Measurements from ENCODE around the gene SPATA33. TPM values are rescaled to one million over a fixed set of nuclear protein-coding genes. Genes with fewer than 3 reads are reported as not detected.

Gene SPATA33
- total RNA-seq, 4 donors from 2014 or later = 4.4 to 10.1 (median 7.4) TPM

GRCh38 chr16:89615596-89616090 is 42.0 kb upstream of the SPATA33 start:
- no peak overlapping the region for H3K27ac ChIP-seq
- intact Hi-C loops (cut with DNase I; ENCODE audit: low total_unique reads) = no loop called here
- H3K4me1 ChIP-seq = no peaks in the 10 kb centered on the region
- in situ Hi-C loops (cut with MboI; ENCODE audit: low pct_ligation_motif_present in 1 of 4, low pct_unique_long_range_greater_than_20kb in 1 of 4, low sequenced_read_pairs in 3 of 4) = no loop called here
- H3K36me3 ChIP-seq = no peaks in the 10 kb centered on the region
- WGBS, 2 donors (ENCODE audit: low coverage in 1 of 2) = 29% methylated on average over 17 of the region's 17 CpGs; no CpG with 5 or more reads in 1 of the 2 donors
- DNase-seq = peak; percentile 30
- no peaks in the 10 kb centered on the region for H3K9me3 ChIP-seq
- TF ChIP-seq, protein P1, sequence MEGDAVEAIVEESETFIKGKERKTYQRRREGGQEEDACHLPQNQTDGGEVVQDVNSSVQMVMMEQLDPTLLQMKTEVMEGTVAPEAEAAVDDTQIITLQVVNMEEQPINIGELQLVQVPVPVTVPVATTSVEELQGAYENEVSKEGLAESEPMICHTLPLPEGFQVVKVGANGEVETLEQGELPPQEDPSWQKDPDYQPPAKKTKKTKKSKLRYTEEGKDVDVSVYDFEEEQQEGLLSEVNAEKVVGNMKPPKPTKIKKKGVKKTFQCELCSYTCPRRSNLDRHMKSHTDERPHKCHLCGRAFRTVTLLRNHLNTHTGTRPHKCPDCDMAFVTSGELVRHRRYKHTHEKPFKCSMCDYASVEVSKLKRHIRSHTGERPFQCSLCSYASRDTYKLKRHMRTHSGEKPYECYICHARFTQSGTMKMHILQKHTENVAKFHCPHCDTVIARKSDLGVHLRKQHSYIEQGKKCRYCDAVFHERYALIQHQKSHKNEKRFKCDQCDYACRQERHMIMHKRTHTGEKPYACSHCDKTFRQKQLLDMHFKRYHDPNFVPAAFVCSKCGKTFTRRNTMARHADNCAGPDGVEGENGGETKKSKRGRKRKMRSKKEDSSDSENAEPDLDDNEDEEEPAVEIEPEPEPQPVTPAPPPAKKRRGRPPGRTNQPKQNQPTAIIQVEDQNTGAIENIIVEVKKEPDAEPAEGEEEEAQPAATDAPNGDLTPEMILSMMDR (IDR thresholded peaks at IDR 0.05) = peak; percentile 46 to 60 (median 48)
- TF ChIP-seq EP300 (IDR thresholded peaks at IDR 0.05; ENCODE audit: low read depth) (no peak), POLR2AphosphoS5 (IDR thresholded peaks at IDR 0.05) (no peak), POLR2A (IDR thresholded peaks at IDR 0.05) (no peak)
- peaks cover 73% of the 10 kb centered on the region for H3K27me3 ChIP-seq
- H3K4me3 ChIP-seq = no peak overlapping the region

- no peak for TF ChIP-seq EP300 (IDR thresholded peaks at IDR 0.05; ENCODE audit: low read depth)
- TF ChIP-seq, protein P1 (IDR thresholded peaks at IDR 0.05) = no peak
- TF ChIP-seq POLR2A (IDR thresholded peaks at IDR 0.05) = no peak
- TF ChIP-seq POLR2AphosphoS5 (IDR thresholded peaks at IDR 0.05) = no peak
- DNase-seq = no peak
- Histone ChIP-seq H3K4me1 (no peaks in the 10 kb centered on the region), H3K9me3 (no peaks in the 10 kb centered on the region), H3K27me3 (peaks cover 74% of the 10 kb centered on the region), H3K4me3 (no peak overlapping the region), H3K36me3 (no peaks in the 10 kb centered on the region), H3K27ac (no peak overlapping the region)
- WGBS, 2 donors (ENCODE audit: low coverage in 1 of 2) = 61 to 78% methylated on average over 14 to 20 of the region's 20 CpGs
- in situ Hi-C loops (cut with MboI; ENCODE audit: low pct_ligation_motif_present in 1 of 4, low pct_unique_long_range_greater_than_20kb in 1 of 4, low sequenced_read_pairs in 3 of 4) (no loop called here), intact Hi-C loops (cut with DNase I; ENCODE audit: low total_unique reads) (no loop called here)
Observed at GRCh38 chr16:89616623-89617022, 41.0 kb upstream of the SPATA33 start.

GRCh38 chr16:89617036-89617435 is 40.6 kb upstream of the SPATA33 start:
- no peaks in the 10 kb centered on the region for H3K9me3 ChIP-seq
- WGBS, 2 donors (ENCODE audit: low coverage in 1 of 2) = 55% methylated on average over 6 of the region's 6 CpGs; no CpG with 5 or more reads in 1 of the 2 donors
- H3K4me3 ChIP-seq = no peak overlapping the region
- in situ Hi-C loops (cut with MboI; ENCODE audit: low pct_ligation_motif_present in 1 of 4, low pct_unique_long_range_greater_than_20kb in 1 of 4, low sequenced_read_pairs in 3 of 4) (no loop called here), intact Hi-C loops (cut with DNase I; ENCODE audit: low total_unique reads) (no loop called here)
- H3K27ac ChIP-seq = no peak overlapping the region
- H3K36me3 ChIP-seq = no peaks in the 10 kb centered on the region
- H3K4me1 ChIP-seq = no peaks in the 10 kb centered on the region
- no peak for DNase-seq
- peaks cover 74% of the 10 kb centered on the region for H3K27me3 ChIP-seq
- TF ChIP-seq POLR2AphosphoS5 (IDR thresholded peaks at IDR 0.05) (no peak), EP300 (IDR thresholded peaks at IDR 0.05; ENCODE audit: low read depth) (no peak), POLR2A (IDR thresholded peaks at IDR 0.05) (no peak)
- TF ChIP-seq, protein P1 (IDR thresholded peaks at IDR 0.05) = no peak

- Histone ChIP-seq H3K4me3 (no peak overlapping the region), H3K36me3 (no peaks in the 10 kb centered on the region), H3K27ac (no peak overlapping the region), H3K9me3 (no peaks in the 10 kb centered on the region), H3K27me3 (peaks cover 72% of the 10 kb centered on the region), H3K4me1 (no peaks in the 10 kb centered on the region)
- DNase-seq = no peak
- in situ Hi-C loops (cut with MboI; ENCODE audit: low pct_ligation_motif_present in 1 of 4, low pct_unique_long_range_greater_than_20kb in 1 of 4, low sequenced_read_pairs in 3 of 4) (no loop called here), intact Hi-C loops (cut with DNase I; ENCODE audit: low total_unique reads) (no loop called here)
- TF ChIP-seq POLR2A (IDR thresholded peaks at IDR 0.05) (no peak), POLR2AphosphoS5 (IDR thresholded peaks at IDR 0.05) (no peak), EP300 (IDR thresholded peaks at IDR 0.05; ENCODE audit: low read depth) (no peak)
- TF ChIP-seq, protein P1 (IDR thresholded peaks at IDR 0.05) = no peak
- 36 to 54% methylated on average over 9 to 16 of the region's 16 CpGs for WGBS, 2 donors (ENCODE audit: low coverage in 1 of 2)
Observed at GRCh38 chr16:89618109-89618998, 39.3 kb upstream of the SPATA33 start.

Measured in transverse colon (tissue), 4 donors.